Lung (tissue), 12 donors: ENCODE results near the gene KDM6B. TPM values are rescaled to one million over a fixed set of nuclear protein-coding genes. Genes with fewer than 3 reads are reported as not detected.

ENCODE experiments used
- ATAC-seq: fragments of 200-7000 bp; cut with Tn5 transposase; one replicate; pipeline ENCODE4 v1.9.1; 2020; ENCODE audit warnings: moderate number of reproducible peaks; ENCODE audit not compliant: insufficient read depth, low FRiP score
- DNase-seq, 3 donors: peaks; one replicate each; pipeline ENCODE4 v3.0.0-alpha.2; 2013 to 2017
- H3K27ac ChIP-seq, 2 donors: one replicate each; pipeline ENCODE4 v1.5.1; 2013; ENCODE audit warnings: mild to moderate bottlenecking in 2 of 2, moderate library complexity in 2 of 2, control low read depth in 1 of 2, inconsistent platforms in 1 of 2, low read depth in 1 of 2, low read length in 1 of 2
- H3K27me3 ChIP-seq, 3 donors: one replicate each; pipeline ENCODE4 v1.5.1; 2013; ENCODE audit warnings: low read length in 2 of 3; ENCODE audit not compliant: control insufficient read depth in 3 of 3, insufficient read depth in 3 of 3
- H3K36me3 ChIP-seq, 4 donors: one replicate each; pipeline ENCODE4 v1.5.1; 2013; ENCODE audit warnings: low read length in 4 of 4, mild to moderate bottlenecking in 1 of 4, moderate library complexity in 1 of 4; ENCODE audit not compliant: control insufficient read depth in 4 of 4, insufficient read depth in 4 of 4
- H3K4me1 ChIP-seq, 5 donors: one replicate each; pipeline ENCODE4 v1.5.1; 2013; ENCODE audit warnings: low read length in 5 of 5, mild to moderate bottlenecking in 2 of 5, moderate library complexity in 1 of 5; ENCODE audit not compliant: control insufficient read depth in 5 of 5, insufficient read depth in 5 of 5
- H3K4me3 ChIP-seq: one replicate; pipeline ENCODE4 v1.5.1; 2013; ENCODE audit warnings: mild to moderate bottlenecking, control low read depth, moderate library complexity
- H3K9ac ChIP-seq, 2 donors: one replicate each; pipeline ENCODE4 v1.5.1; 2013; ENCODE audit warnings: low read length in 2 of 2, control low read depth in 1 of 2; ENCODE audit not compliant: insufficient read depth in 1 of 2
- H3K9me3 ChIP-seq, 4 donors: one replicate each; pipeline ENCODE4 v1.5.1; 2013; ENCODE audit warnings: low read length in 3 of 4, mild to moderate bottlenecking in 1 of 4, moderate library complexity in 1 of 4; ENCODE audit not compliant: control insufficient read depth in 4 of 4, insufficient read depth in 3 of 4
- CTCF ChIP-seq: IDR thresholded peaks from 2 replicates; pipeline ENCODE4 v1.5.1; 2012; ENCODE audit warnings: mild to moderate bottlenecking; ENCODE audit errors: control extremely low read depth, extremely low read depth
- WGBS, 2 donors: extraction: QIAGEN DNeasy Blood & Tissue Kit; methylation state at CpG; one replicate each; pipeline ENCODE4 v1.1.7; 2013; 5-methylcytosine and 5-hydroxymethylcytosine counted together
- polyA plus RNA-seq, 2 donors: library from polyadenylated mRNA; stranded (reverse); fragments of 200-250 nt; gene quantifications; one replicate each; pipeline ENCODE4 v1.2.1, GENCODE V29; 2013
- total RNA-seq, 2 donors: library from RNA; depleted of rRNA in 1 of 2; stranded (reverse); fragments of >200 nt in 1 of 2; gene quantifications; one replicate each; pipeline ENCODE4 v1.2.1, GENCODE V29; 2014 to 2021
- donor health status: control.
- donor health status: control.
- donor health status: Bipolar disorder and iron deficiency.
- donor health status: healthy.
- donor health status: DM: yes; HTN: yes; CAD: no.

The KDM6B gene
- total and polyA plus RNA-seq, 4 donors = 21.0 to 52.9 (median 34.5) TPM

GRCh38 chr17:7867881-7868329 is 33.9 kb downstream of the KDM6B start:
- WGBS, 2 donors = 32 to 60% methylated on average over 5 of the region's 5 CpGs
- TF ChIP-seq CTCF = no peak
- Histone ChIP-seq H3K9ac (no peak overlapping the region), H3K27ac (peak overlapping the region in 1 of 2 donors; percentile 11), H3K4me3 (no peak overlapping the region), H3K36me3 (peaks cover 0 to 20% (median 6%) of the 10 kb centered on the region in 4 donors), H3K4me1 (peaks cover 0 to 3% (median 2%) of the 10 kb centered on the region in 5 donors), H3K27me3 (no peaks in the 10 kb centered on the region), H3K9me3 (no peaks in the 10 kb centered on the region)
- DNase-seq (no peak), ATAC-seq (no peak)

GRCh38 chr17:7873051-7873450 is 39.0 kb downstream of the KDM6B start:
- Histone ChIP-seq H3K27me3 (no peaks in the 10 kb centered on the region), H3K27ac (peak overlapping the region in 1 of 2 donors; percentile 56), H3K36me3 (peaks cover 3 to 23% (median 8%) of the 10 kb centered on the region in 4 donors), H3K4me1 (peaks cover 0 to 3% (median 0%) of the 10 kb centered on the region in 5 donors), H3K9ac (peak overlapping the region in 1 of 2 donors; percentile 49), H3K9me3 (no peaks in the 10 kb centered on the region), H3K4me3 (no peak overlapping the region)
- 61 to 76% methylated on average over 4 of the region's 4 CpGs for WGBS, 2 donors
- ATAC-seq (no peak), DNase-seq (no peak)
- TF ChIP-seq CTCF = no peak

- peaks cover 3 to 29% (median 12%) of the 10 kb centered on the region in 4 donors for H3K36me3 ChIP-seq
- no peak for TF ChIP-seq CTCF
- no peak for DNase-seq
- WGBS, 2 donors = 63 to 77% methylated on average over 2 of the region's 2 CpGs
- no peak overlapping the region for H3K27ac ChIP-seq
- peaks cover 0 to 3% (median 0%) of the 10 kb centered on the region in 5 donors for H3K4me1 ChIP-seq
- no peaks in the 10 kb centered on the region for H3K27me3 ChIP-seq
- no peak for ATAC-seq
- no peak overlapping the region for H3K9ac ChIP-seq
- H3K9me3 ChIP-seq = no peaks in the 10 kb centered on the region
- H3K4me3 ChIP-seq = no peak overlapping the region
These were observed 41.9 kb downstream of the KDM6B start for GRCh38 chr17:7875804-7876370.
